GM12891 (cell line): ENCODE measurements around the gene MTX2.

Experiments
- POLR2A ChIP-seq: IDR thresholded peaks from 2 replicates; pipeline ENCODE4 v1.6.1; 2011; ENCODE audit warnings: low read depth, low read length, control low read depth
- SPI1 ChIP-seq: IDR thresholded peaks from 2 replicates; pipeline ENCODE4 v1.6.1; 2011; ENCODE audit warnings: low read depth, low read length, control low read depth
- TAF1 ChIP-seq: IDR thresholded peaks from 2 replicates; pipeline ENCODE4 v1.6.1; 2011; ENCODE audit warnings: low read depth, low read length, control low read depth

GRCh38 chr2:176237456-176237855, 31.8 kb upstream of the MTX2 start:
- TF ChIP-seq POLR2A = no peak
- TF ChIP-seq SPI1 = no peak
- no peak for TF ChIP-seq TAF1
